GM12891 (cell line): Measurements from ENCODE around the gene MALAT1.

Experiments used
- DNase-seq: peaks from one replicate; pipeline ENCODE4 v3.0.0; 2011; ENCODE audit warnings: low spot score; ENCODE audit not compliant: insufficient read length
- FAIRE-seq: peaks from 2 replicates; lab custom pipeline; 2011; peaks lifted over from hg19 to GRCh38; lab: Jason Lieb, UNC
- PAX5 ChIP-seq: IDR thresholded peaks from 2 replicates; pipeline ENCODE4 v1.6.1; 2011; ENCODE audit warnings: low read length, moderate library complexity, mild to moderate bottlenecking; ENCODE audit not compliant: insufficient read depth, severe bottlenecking
- POLR2A ChIP-seq: IDR thresholded peaks from 2 replicates; pipeline ENCODE4 v1.6.1; 2011; ENCODE audit warnings: low read depth, low read length, control low read depth
- POLR2AphosphoS5 ChIP-seq: IDR thresholded peaks from 2 replicates; pipeline ENCODE4 v1.6.1; 2011; ENCODE audit warnings: low read depth, low read length, control low read depth
- POU2F2 ChIP-seq: IDR thresholded peaks from 2 replicates; pipeline ENCODE4 v1.6.1; 2011; ENCODE audit warnings: low read depth, mild to moderate bottlenecking, control low read depth, low read length, moderate library complexity
- SPI1 ChIP-seq: IDR thresholded peaks from 2 replicates; pipeline ENCODE4 v1.6.1; 2011; ENCODE audit warnings: low read depth, low read length, control low read depth
- TAF1 ChIP-seq: IDR thresholded peaks from 2 replicates; pipeline ENCODE4 v1.6.1; 2011; ENCODE audit warnings: low read depth, low read length, control low read depth

MALAT1 gene

GRCh38 chr11:65551572-65552387 lies 52.9 kb downstream of the MALAT1 start:
- FAIRE-seq = peak; percentile 90
- no peak for DNase-seq
- TF ChIP-seq PAX5 = no peak
- TF ChIP-seq SPI1 = no peak
- no peak for TF ChIP-seq POU2F2
- TF ChIP-seq POLR2AphosphoS5 = no peak
- TF ChIP-seq POLR2A = no peak
- no peak for TF ChIP-seq TAF1

- FAIRE-seq (no peak), DNase-seq (no peak)
- TF ChIP-seq POLR2AphosphoS5 = no peak
- TF ChIP-seq TAF1 = no peak
- TF ChIP-seq SPI1 = no peak
- no peak for TF ChIP-seq POLR2A
- TF ChIP-seq PAX5 = no peak
Observed at GRCh38 chr11:65552388-65552951, 53.6 kb downstream of the MALAT1 start.

- FAIRE-seq (no peak), DNase-seq (no peak)
- TF ChIP-seq POLR2AphosphoS5 (no peak), POU2F2 (no peak), SPI1 (no peak), POLR2A (no peak), TAF1 (no peak)
Observed at GRCh38 chr11:65553301-65554001, 54.6 kb downstream of the MALAT1 start.

GRCh38 chr11:65554057-65554818 lies 55.4 kb downstream of the MALAT1 start:
- DNase-seq = no peak
- TF ChIP-seq SPI1 (no peak), POU2F2 (no peak), PAX5 (no peak), POLR2A (no peak)
- no peak for FAIRE-seq

- FAIRE-seq = no peak
- TF ChIP-seq PAX5 (no peak), SPI1 (no peak)
- no peak for DNase-seq
Observed at GRCh38 chr11:65554842-65555430, 56.1 kb downstream of the MALAT1 start.

GRCh38 chr11:65555693-65556231 lies 56.9 kb downstream of the MALAT1 start:
- DNase-seq = no peak
- no peak for FAIRE-seq
- TF ChIP-seq POLR2AphosphoS5 (no peak), POLR2A (no peak), POU2F2 (no peak), PAX5 (no peak), TAF1 (no peak), SPI1 (no peak)
